Endometrial microvascular endothelial cells (primary cell): ENCODE results near the gene KCTD2. TPM values are rescaled to one million over a fixed set of nuclear protein-coding genes. Genes with fewer than 3 reads are reported as not detected.
"Not testable (repeated sequence)": the region's sequence is repeated elsewhere in the genome, so short reads cannot be mapped to it uniquely, and the experiment has no call there.

Experiments
- in situ Hi-C: cut with HindIII; loops from 2 replicates; pipeline ENCODE4 v1.10.0; 2017; ENCODE audit warnings: low sequenced_read_pairs, low pct_unique_long_range_greater_than_20kb; ENCODE audit errors: inconsistent ontology term
- total RNA-seq: library from RNA; depleted of rRNA; stranded (reverse); fragments of >200 nt; gene quantifications from one replicate; pipeline ENCODE4 v1.2.3, GENCODE V29; 2015; ENCODE audit errors: inconsistent ontology term

KCTD2 gene
- total RNA-seq, 1 donor from 2014 or later = 21.4 TPM

DNA sequence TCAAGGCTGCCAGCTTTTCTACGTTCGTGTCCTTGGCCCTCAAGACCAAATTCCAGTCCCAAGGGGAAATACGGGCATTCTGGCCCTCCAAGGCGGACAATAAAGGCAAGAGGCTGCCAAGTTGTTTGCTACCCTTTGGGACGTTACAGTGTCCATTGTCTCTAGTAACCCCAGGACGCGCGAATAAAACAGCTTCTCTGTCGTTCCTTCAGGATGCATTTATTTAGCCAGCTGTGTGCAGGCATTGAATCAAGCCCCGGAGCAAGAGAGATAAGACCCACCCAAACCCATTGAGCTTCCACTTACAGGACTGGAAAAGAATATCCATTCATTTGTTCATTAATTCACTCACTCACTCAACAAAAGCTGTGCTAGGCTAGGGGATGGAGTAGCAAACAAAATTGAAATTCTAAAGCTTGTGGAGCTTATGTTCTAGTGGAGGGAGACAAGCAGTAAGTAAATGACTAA is 33.9 kb upstream of the KCTD2 start:
- in situ Hi-C loops = no loop called here

DNA sequence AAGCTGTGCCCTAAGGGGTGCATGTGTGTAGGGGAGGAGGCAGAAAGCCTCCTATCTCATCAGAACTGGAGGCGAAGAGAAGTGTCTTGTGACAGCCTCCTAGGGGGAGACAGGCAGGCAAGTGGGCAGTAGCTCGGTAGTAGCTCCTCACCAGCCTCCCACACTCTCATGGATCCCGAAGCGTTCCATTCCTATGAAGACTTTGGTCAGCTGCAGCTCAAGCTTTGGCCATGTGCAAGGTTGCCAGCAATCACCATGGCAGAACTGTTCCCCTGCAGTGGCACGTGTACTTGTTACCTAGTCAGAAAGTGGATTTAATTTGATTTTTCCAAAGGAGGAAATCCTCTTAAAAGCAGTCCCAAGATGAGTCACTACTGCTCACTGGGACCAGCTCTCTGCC is 27.9 kb upstream of the KCTD2 start:
- in situ Hi-C loops = no loop called here

DNA sequence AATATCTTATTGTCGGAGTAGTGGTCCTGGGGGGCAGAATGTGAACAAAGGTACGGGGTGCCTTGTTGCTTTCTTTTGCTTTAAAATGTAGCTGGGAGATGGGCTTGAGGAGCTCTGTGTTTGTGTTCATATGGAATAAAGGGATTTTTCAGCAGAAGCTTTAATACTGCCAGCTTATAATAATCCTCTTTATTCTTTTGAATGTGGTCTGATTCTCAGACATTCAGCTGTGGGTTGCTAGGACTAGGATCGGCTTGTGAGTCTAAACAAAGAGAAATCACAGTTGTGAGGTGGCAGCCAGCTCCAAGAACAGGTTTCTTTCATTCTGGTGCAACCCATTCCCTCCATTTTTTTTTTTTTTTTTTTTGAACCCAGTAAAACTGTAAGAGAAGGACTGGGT is 27.3 kb upstream of the KCTD2 start:
- in situ Hi-C loops = no loop called here

DNA sequence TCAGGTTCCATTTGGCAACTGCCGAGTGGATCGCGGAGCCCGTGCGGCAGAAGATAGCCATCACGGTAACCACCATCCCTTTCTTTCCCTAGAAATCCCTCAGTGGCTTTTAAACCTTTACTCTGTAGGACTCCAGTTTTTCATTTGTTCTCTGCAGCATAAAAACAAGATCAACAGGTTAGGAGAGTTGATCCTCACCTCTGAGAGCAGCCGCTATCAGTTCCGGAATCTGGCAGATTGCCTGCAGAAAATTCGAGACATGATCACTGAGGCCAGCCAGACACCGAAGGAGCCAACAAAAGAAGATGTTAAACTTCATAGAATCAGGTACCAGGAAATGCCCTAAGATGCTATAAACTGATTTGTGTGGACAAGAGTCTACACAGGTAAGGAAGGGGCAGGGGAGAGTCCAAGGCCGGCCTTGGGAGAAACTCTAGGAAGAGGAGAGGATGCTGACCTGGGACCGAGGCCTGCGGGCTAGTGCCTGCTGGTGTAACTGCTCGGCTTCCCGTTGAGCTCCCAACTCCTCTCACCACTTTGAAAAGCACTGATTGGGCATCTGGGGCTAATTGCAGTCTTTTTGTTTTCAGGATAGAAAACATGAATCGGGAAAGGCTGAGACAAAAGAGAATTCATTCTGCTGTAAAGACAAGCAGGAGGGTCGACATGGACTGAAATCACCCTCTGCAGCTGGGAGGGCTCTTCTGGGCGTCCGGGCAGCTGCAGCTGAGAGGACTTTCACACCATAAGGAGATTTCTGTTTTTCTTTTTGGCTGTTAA is 26.5 kb upstream of the KCTD2 start:
- in situ Hi-C loops = no loop called here

DNA sequence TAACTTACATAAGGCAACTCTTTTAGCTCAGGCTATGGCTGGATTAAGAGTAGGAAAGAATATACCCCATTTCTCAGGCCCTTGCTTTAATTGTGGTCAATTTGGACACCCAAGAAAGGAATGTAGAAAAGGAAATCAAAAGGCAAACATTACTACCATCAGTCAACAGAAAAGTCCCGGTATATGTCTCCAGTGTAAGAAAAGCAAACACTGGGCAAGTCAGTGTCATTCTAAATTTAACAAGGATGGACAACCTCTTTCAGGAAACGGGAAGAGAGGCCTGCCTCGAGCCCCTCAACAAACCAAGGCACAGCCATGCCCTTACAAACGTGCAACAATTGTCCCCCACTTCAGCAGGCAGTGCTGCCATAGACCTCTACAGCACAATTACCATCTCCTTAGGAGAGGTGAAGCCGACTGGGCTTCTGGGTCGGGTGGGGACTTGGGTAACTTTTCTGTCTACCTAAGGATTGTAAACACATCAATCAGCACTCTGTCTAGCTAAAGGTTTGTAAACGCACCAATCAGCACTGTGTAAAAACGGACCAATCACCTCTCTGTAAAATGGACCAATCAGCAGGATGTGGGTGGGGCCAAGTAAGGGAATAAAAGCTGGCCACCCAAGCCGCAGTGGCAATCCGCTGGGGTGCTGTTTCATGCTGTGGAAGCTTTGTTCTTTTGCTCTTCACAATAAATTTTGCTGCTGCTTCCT is 22.2 kb upstream of the KCTD2 start:
- in situ Hi-C loops = no loop called here

DNA sequence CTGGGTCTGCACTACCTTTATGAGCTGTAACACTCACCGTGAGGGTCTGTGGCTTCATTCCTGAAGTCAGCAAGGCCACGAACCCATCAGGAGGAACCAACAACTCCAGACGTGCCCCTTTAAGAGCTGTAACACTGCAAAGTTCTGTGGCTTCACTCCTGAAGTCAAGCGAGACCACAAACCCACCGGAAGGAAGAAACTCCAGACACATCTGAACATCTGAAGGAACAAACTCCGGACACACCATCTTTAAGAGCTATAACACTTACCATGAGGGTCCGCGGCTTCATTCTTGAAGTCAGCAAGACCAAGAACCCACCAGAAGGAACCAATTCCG is 21.7 kb upstream of the KCTD2 start:
- in situ Hi-C loops = not testable (repeated sequence)

DNA sequence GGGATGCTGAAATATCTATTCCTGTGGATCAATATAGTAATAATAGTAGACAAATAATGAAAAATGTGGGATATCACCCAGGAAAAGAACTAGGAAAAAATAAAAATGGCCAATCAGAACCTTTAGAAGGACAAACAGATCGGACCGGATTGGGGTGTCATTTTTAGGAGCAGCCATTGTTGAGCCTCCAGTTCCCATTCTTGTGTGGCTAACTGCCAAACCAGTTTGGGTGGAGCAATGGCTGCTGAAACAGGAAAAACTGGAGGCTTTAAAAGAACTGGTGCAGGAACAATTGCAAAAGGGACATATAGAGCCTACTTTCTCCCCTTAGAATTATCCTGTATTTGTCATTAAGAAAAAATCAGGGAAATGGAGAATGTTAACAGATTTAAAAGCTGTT is 20.4 kb upstream of the KCTD2 start:
- in situ Hi-C loops = not testable (repeated sequence)

DNA sequence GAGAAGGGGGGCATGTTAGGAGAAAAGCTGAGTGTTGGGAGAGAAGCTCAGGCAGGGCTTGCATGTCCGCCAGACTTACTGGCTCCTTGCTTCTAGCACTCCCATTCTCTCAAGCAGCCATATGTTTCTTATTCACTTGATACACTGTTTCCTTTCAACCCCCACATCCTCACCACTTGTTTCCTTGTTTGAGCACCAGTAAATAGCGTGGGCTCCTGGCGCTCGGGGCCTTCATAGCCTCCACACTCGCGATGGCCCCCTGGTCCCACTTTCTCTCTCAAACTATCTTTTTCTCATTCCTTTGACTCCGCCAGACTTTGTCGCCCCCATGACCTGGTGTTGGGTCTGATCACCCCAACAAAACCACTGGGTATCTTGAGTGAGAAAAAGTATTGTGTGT is 16.9 kb upstream of the KCTD2 start:
- in situ Hi-C loops = no loop called here

DNA sequence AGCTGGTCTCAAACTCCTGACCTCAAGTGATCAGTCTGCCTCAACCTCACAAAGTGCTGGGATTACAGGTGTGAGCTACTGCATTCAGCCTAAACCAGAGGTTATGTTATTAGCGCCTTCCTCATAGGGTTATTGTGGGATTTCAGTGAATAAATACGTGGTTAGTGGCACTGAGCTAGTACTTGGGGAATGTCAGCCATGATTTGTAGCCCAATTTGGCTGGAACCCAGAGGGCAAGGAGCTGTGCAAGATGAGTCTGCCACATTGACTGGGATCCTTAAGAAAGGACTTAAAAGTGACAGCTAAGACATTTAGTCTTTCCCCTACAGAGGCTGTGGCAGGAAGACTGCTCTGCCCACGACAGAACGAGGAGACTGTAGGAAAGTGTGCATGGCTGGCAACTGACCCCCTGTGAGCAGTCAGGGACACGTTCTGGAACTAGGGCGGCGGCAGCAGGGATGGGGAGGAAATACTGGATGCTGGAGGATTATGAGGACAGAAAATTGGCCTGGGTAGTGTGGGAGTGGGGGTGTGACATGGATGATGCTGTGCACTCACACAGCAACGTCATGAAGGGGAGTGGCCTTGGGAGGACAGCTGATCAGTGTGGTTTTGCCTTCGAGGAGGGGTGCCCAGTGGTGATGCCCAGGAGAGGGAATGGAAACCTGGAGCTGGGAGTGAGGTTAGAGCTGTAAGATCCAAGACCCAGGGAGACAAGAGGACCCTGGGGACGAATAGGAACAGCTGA is 14.9 kb upstream of the KCTD2 start:
- in situ Hi-C loops = no loop called here

DNA sequence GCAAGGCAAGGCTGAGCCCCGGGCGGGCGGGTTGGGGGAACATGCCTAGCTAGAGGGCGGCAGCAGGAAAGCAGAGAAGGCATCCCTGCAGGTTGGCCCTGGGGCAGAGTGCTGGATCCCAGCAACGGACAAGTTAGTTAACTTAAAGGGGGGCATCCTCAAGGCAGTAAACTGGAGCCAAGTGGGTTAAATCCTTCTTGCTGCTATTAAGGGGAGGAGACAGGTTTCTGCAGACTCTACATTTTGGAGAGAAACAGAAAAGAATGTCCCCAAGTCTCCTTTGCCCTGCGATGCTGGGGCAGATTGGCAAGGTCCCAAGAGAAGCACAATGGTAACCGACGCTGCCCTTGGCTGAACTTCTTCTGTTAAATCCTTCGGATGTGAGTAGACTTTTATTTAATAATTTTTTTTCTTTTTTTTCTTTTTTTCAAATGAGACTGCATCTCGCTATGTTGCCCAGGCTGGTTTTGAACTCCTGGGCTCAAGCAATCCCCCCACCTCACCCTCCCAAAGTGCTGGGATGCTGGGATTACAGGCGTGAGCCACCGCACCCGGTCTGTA is 14.2 kb upstream of the KCTD2 start:
- in situ Hi-C loops = no loop called here

DNA sequence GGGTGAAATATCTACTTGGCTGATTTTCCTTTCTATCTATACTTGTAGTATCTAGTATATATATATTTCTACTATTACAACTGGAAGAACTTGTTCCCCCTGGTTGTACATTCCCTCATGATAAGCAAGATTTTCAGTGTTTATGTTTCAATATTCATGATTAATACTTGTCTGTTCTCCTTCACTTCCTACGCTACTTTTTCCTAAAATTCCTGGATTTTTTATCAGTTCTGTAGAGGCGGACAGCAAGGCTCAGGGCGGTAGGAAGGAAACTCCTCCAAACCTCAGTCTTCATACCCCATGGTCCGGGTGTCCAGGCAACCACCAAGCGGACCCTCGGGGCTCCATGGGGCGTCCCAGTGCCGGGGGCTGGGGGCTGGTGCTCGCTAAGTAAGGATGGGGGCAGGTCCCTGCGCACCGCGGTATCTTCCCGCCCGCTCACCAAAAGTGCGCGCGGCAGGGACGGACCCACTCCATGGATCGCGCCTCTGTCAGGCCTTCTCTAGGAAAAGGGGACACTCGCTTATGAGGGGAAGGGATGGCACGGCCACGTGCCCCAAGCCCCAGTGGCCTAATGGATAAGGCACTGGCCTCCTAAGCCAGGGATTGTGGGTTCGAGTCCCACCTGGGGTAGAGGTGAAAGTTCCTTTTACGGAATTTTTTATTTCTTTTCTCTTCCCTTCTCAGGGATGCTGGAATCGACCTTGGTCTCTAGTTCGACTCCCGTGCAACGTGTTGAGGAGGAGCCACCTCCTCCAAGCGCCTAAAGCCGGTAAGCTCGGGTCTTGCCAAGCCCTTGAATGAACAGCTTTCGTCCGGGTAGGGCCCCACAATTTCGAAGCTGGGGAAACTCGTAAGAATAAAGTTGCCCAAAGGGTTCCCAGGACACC is 13.4 kb upstream of the KCTD2 start:
- in situ Hi-C loops = no loop called here

DNA sequence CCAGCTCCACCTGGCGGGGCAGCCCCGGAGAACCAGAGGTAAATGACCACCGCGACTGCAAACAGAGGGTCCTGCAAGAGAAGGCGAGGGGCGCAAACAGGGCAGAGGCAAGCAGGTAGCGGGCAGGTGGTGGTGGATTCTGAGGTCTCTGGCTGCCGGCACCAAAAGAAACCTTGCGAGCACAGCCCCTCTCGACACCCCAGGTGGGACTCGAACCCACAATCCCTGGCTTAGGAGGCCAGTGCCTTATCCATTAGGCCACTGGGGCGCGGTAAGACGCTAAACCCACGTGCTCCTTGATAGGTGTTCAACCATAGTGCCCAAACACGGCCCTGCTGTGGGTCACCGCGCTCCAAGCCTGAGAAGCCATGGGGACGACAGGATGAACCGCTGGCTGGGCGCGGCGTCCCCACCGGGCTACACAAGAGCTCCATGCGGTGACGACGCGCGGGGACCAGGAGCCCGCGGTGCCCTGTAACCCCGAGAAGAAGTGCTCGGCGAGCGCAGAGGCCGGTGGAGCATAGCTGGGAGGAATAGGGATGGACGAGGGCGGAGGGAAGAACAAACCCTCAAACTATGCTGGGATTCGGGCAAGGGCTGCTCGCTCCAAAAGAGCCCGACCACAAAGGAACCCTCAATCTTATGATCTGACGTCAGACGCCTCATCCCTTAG is 12.7 kb upstream of the KCTD2 start:
- in situ Hi-C loops = no loop called here

DNA sequence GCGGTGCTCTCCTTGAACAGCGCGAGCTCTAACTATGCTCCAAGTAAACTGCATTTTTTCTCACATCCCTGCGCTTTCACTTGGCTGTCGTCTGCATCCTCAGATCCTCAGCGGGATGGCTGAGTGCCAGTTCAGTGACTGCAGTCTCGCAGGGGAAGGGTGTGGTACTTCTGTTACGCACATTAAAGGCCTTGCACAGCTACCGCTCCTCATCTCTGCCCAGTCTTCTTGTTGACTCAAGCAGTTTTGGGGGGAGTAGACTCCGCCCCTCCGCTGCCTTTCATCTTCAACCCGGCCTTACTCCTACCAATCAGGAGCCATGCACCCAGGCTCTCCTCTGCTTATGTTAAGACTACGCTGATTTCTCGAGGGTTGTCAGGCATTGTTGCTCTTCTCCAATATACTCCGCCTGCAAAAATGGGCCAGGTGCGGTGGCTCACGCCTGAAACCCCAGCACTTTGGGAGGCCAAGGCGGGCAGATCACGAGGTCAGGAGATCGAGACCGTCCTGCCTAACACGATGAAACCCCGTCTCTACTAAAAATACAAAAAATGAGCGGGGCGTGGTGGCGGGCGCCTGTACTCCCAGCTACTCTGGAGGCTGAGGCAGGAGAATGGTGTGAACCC is 10.3 kb upstream of the KCTD2 start:
- in situ Hi-C loops = no loop called here

DNA sequence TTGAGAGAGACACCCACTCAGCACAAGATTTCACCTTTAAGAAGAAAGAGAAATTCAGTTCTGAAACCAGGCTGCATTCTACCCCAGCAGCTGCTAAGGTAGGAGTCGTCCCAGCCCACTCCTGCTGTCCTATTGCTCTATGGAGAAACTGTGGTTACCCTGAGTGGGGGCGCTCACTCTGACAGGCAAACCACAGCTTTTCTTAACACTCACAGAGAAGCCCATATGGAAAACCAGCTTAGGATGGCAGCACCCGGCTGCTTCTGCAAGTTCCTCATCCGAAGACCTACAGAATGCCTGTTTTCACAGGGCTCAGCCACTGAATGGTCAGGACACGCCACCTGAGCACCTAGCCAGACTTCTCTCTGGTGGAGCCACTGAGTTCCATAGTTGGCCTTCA is 7.8 kb upstream of the KCTD2 start:
- in situ Hi-C loops = no loop called here

DNA sequence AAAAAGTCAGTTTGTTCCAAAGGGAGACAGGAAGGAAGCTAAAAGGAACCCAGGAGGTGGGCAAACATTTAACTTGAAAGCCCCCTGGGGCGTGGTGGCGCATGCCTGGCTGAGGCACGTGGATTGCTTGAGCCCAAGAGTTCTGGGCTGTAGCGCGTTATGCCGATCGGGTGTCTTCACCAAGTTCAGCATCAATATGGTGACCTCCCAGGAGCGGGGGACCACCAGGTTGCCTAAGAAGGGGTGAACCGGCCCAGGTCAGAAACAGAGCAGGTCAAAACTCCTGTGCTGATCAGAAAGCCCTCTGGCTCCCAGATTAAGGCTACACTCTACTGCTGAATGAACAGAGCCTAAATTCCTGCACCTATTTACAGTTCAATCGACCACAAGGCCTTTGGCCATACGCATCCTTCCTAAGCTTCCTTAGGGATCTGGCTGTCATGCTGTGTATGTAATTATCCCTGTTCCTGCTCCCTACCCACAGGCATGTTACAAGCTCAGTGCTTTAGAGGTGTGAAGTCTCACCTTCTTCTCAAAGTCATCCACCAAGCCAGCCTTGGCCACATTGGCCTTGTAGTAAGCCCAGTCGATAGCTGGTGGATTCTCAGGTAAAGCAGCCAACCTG is 5.3 kb upstream of the KCTD2 start:
- in situ Hi-C loops = no loop called here

DNA sequence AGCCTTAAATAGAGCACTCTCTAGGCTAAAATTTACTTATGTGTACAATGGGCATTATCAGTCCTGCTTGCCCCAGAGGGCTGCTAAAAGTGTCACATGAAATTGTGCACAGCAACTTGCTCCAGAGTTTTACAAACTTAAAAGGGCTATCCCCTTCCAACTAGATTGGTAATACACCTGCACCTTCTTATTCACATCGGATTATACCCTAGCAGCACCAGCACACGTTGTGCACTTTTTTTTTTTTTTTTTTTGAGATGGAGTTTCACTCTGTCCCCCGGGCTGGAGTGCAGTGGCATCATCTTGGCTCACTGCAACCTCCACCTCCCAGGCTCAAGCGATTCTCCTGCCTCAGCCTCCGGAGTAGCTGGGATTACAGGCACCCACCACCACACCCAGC is 3.2 kb upstream of the KCTD2 start:
- in situ Hi-C loops = not testable (repeated sequence)

DNA sequence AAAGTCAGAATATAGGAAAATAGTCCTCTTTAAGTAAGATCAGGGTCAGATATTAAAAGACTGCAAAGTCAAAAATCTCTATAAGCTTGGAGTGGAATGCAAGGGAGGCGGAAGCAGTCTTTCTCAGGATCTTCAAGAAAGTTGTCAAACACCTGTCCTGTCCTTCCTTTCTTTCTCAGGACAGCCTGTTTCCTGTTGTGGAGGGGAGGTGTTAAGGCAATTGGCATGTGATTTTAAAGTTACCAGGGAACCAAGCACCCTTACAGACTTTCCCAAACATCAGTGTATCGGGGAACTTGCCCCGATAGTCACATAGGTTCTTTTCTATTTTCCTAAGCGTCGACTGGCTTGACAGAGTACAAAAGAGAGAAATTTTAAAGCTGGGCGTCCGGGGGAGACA is 2.3 kb upstream of the KCTD2 start:
- in situ Hi-C loops = no loop called here
